Lower lobe of right lung (tissue), 2 donors: ENCODE results near the gene BCKDK. TPM values are rescaled to one million over a fixed set of nuclear protein-coding genes. Genes with fewer than 3 reads are reported as not detected.

Experiments
- ATAC-seq, 2 donors: fragments of 200-7000 bp; cut with Tn5 transposase; one replicate each; pipeline ENCODE4 v1.9.1; 2020 to 2022; ENCODE audit warnings: mild to moderate bottlenecking in 2 of 2, moderate library complexity in 2 of 2
- DNase-seq: peaks from one replicate; pipeline ENCODE4 v3.0.0-alpha.2; 2020
- H3K27ac ChIP-seq: fragments of 200-600 bp; one replicate; pipeline ENCODE4 v1.8.0; 2022
- H3K27me3 ChIP-seq: fragments of 200-600 bp; one replicate; pipeline ENCODE4 v1.8.0; 2022; ENCODE audit warnings: low read depth
- H3K36me3 ChIP-seq: fragments of 200-600 bp; one replicate; pipeline ENCODE4 v1.8.0; 2022; ENCODE audit warnings: mild to moderate bottlenecking
- H3K4me1 ChIP-seq: fragments of 200-600 bp; one replicate; pipeline ENCODE4 v1.8.0; 2022
- H3K4me3 ChIP-seq: fragments of 200-600 bp; one replicate; pipeline ENCODE4 v1.8.0; 2022; ENCODE audit warnings: mild to moderate bottlenecking
- H3K9me3 ChIP-seq: fragments of 200-600 bp; one replicate; pipeline ENCODE4 v1.8.0; 2022
- CTCF ChIP-seq: fragments of 200-600 bp; IDR thresholded peaks from one replicate; pipeline ENCODE4 v1.8.0; 2022; ENCODE audit warnings: antibody characterized with exemption, mild to moderate bottlenecking
- intact Hi-C: fragments of 100-400 bp; cut with DNase I; formaldehyde crosslinking; loops from one replicate; pipeline ENCODE4 v1.11.0; 2022
- total RNA-seq: library from RNA; stranded (reverse); fragmentation: NEBNext Ultra II Directional; extraction: Animal tissue kit (Norgen Biotek cat#: 25700); gene quantifications from one replicate; pipeline ENCODE4 v1.2.1, GENCODE V29; 2021
- donor health status: DM: no; HTN: yes; CAD: no; lungs with severe emphysema.

Gene BCKDK
- total RNA-seq, 1 donor from 2014 or later = 37.6 TPM

DNA sequence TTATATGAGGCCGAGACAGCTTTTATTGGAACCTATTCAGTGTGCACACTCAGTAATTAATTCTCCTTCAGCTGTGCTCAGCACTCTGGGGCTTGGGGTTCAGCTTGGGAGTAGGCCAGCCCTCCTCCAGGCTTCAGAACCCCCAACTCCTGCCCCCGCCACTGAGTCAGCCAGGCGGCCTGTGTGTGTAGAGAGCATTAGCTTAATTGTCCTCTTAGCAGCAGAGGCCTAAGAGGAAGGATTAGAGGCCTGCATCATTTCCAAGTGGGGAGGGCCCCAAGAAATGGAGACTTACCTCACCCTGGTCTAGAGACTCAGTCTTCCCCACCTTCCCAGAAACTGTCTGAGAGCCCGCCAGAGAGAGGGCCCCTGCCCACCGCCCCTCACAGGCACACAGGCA, 20.2 kb upstream of the BCKDK start:
- Histone ChIP-seq H3K4me1 (peaks cover under 1% of the 10 kb centered on the region), H3K36me3 (peaks cover 61% of the 10 kb centered on the region), H3K9me3 (no peaks in the 10 kb centered on the region), H3K27me3 (no peaks in the 10 kb centered on the region), H3K27ac (no peak overlapping the region), H3K4me3 (no peak overlapping the region)
- no peak for TF ChIP-seq CTCF
- DNase-seq (no peak), ATAC-seq (no peak)
- intact Hi-C loops = no loop called here

DNA sequence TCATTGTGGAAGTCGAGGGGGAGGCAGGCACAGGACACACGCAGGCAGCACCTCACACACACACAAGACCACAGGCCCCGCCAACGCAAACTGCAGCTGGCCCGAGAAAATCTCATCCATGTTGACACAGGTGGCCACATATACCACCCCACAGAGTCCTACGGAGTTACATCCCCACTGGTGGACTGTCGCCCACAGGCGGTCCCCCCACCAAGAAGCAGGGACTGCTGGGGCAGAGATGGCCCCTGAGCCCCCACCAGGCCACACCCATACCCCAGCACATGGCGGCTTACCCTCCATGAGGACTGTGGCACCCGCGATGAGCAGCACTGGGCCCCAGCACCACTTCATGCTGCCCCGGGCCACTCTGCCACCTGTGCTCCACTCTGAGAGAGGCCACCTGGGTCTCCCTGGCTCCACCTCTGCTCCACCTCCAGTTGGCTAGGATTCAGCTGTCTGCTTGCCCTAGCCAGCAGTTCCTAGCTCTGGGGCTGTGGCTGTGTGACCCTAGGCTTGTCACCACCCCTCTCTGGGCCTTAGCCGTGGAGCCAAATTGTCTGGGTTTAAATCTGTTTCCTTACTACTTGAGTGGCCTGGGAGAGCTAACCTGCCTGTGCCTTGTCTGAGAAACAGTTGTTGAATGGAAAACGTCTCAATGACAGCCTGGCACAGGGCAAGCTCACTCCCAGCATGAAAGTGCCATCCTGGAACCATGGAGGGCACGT, 19.6 kb upstream of the BCKDK start, which contains the start of gene PRSS53:
TSS of gene PRSS53 (minus strand) at position 485 of the 725 bp plus-strand sequence. CDS start at position 351, 134 bp downstream.
- H3K4me3 ChIP-seq = no peak within 1 kb of the TSS
- DNase-seq (no peak), ATAC-seq (no peak)
- no peak for TF ChIP-seq CTCF
- H3K4me1 ChIP-seq = peaks cover 7% of the 10 kb centered on the region
- H3K9me3 ChIP-seq = no peaks in the 10 kb centered on the region
- no peaks in the 10 kb centered on the region for H3K27me3 ChIP-seq
- intact Hi-C loops = no loop called here
- H3K27ac ChIP-seq = no peak within 1 kb of the TSS
- H3K36me3 ChIP-seq = peaks cover 55% of the 10 kb centered on the region

DNA sequence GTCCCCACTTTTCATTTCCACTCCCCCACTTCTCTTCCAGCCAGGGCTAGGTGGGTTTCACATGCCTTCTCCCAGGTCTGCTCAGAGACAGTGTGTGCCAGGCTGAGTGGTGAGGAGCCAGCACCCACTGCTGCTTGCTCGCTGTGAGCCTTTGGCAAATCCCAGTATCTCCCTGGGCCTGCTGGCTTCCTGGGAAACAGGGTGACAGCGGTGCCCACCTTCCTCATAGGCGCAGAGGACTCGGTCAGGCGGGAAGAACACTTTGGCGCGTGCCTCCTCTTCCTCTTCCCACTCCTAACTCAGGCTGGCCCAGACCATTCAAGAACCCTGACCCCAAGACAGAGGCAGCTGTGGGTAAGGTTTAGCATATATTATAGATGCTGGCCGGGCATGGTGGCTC, 19.0 kb upstream of the BCKDK start:
- H3K36me3 ChIP-seq = peaks cover 49% of the 10 kb centered on the region
- DNase-seq (no peak), ATAC-seq (no peak)
- H3K27ac ChIP-seq = no peak overlapping the region
- H3K4me3 ChIP-seq = no peak overlapping the region
- H3K4me1 ChIP-seq = peaks cover 11% of the 10 kb centered on the region
- no peak for TF ChIP-seq CTCF
- intact Hi-C loops = no loop called here
- no peaks in the 10 kb centered on the region for H3K27me3 ChIP-seq
- no peaks in the 10 kb centered on the region for H3K9me3 ChIP-seq

GRCh38 chr16:31090540-31090939, 17.6 kb upstream of the BCKDK start:
- ATAC-seq (no peak), DNase-seq (no peak)
- Histone ChIP-seq H3K4me3 (no peak overlapping the region), H3K27me3 (no peaks in the 10 kb centered on the region), H3K4me1 (peaks cover 18% of the 10 kb centered on the region), H3K27ac (no peak overlapping the region), H3K36me3 (peaks cover 36% of the 10 kb centered on the region), H3K9me3 (no peaks in the 10 kb centered on the region)
- TF ChIP-seq CTCF = no peak
- intact Hi-C loops = no loop called here

- peaks cover 31% of the 10 kb centered on the region for H3K36me3 ChIP-seq
- no peak overlapping the region for H3K27ac ChIP-seq
- intact Hi-C loops = no loop called here
- DNase-seq (no peak), ATAC-seq (no peak)
- H3K4me1 ChIP-seq = peaks cover 25% of the 10 kb centered on the region
- no peak overlapping the region for H3K4me3 ChIP-seq
- H3K9me3 ChIP-seq = no peaks in the 10 kb centered on the region
- H3K27me3 ChIP-seq = no peaks in the 10 kb centered on the region
- TF ChIP-seq CTCF = no peak
Measured at GRCh38 chr16:31092330-31092729, 15.9 kb upstream of the BCKDK start.
